ENCODE data around the gene HBP1.
"Not testable (repeated sequence)": the region's sequence is repeated elsewhere in the genome, so short reads cannot be mapped to it uniquely, and the experiment has no call there.

The HBP1 gene

GRCh38 chr7:107228291-107228690 lies 59.5 kb downstream of the HBP1 start:
- DNase-seq (ENCODE audit: low read depth) = no peak

GRCh38 chr7:107230334-107230733 lies 61.5 kb downstream of the HBP1 start:
- no peak for DNase-seq (ENCODE audit: low read depth)

GRCh38 chr7:107232568-107233090 lies 63.8 kb downstream of the HBP1 start:
- DNase-seq (ENCODE audit: low read depth) = no peak

- no peak for DNase-seq (ENCODE audit: low read depth)
Measured at GRCh38 chr7:107233174-107233573, 64.4 kb downstream of the HBP1 start.

- no peak for DNase-seq (ENCODE audit: low read depth)
Measured at GRCh38 chr7:107233981-107234380, 65.2 kb downstream of the HBP1 start.

- DNase-seq (ENCODE audit: low read depth) = no peak
Measured at GRCh38 chr7:107234436-107234835, 65.6 kb downstream of the HBP1 start.

GRCh38 chr7:107236862-107237261 lies 68.1 kb downstream of the HBP1 start:
- DNase-seq (ENCODE audit: low read depth) = no peak

- DNase-seq (ENCODE audit: low read depth) = no peak
Measured at GRCh38 chr7:107237451-107237850, 68.6 kb downstream of the HBP1 start.

- DNase-seq (ENCODE audit: low read depth) = no peak
Measured at GRCh38 chr7:107242267-107242666, 73.5 kb downstream of the HBP1 start.

- no peak for DNase-seq (ENCODE audit: low read depth)
Measured at GRCh38 chr7:107244613-107245012, 75.8 kb downstream of the HBP1 start.

GRCh38 chr7:107246836-107247235 lies 78.0 kb downstream of the HBP1 start:
- not testable (repeated sequence) for DNase-seq (ENCODE audit: low read depth)

GRCh38 chr7:107248551-107249316 lies 79.9 kb downstream of the HBP1 start:
- no peak for DNase-seq (ENCODE audit: low read depth)

GRCh38 chr7:107251963-107252362 lies 83.2 kb downstream of the HBP1 start:
- DNase-seq (ENCODE audit: low read depth) = no peak
